Thymus (tissue), 11 donors: ENCODE data around the gene FRMD4B. TPM values are rescaled to one million over a fixed set of nuclear protein-coding genes. Genes with fewer than 3 reads are reported as not detected.

Experiments used
- DNase-seq, 9 donors: peaks; one replicate each; pipeline ENCODE4 v3.0.0-alpha.2; 2013; ENCODE audit warnings: low spot score in 9 of 9, low read depth in 6 of 9, missing footprints in 1 of 9
- H3K27ac ChIP-seq, 2 donors: one replicate each; pipeline ENCODE4 v1.5.1; 2013; ENCODE audit warnings: control low read depth in 1 of 2, low read depth in 1 of 2, low read length in 1 of 2, mild to moderate bottlenecking in 1 of 2, moderate library complexity in 1 of 2
- H3K27me3 ChIP-seq, 2 donors: one replicate each; pipeline ENCODE4 v1.5.1; 2013; ENCODE audit warnings: low read length in 1 of 2; ENCODE audit not compliant: control insufficient read depth in 2 of 2, insufficient read depth in 1 of 2
- H3K36me3 ChIP-seq, 2 donors: one replicate each; pipeline ENCODE4 v1.5.1; 2013; ENCODE audit warnings: low read length in 1 of 2, mild to moderate bottlenecking in 1 of 2, moderate library complexity in 1 of 2; ENCODE audit not compliant: control insufficient read depth in 2 of 2, insufficient read depth in 2 of 2
- H3K4me1 ChIP-seq, 2 donors: one replicate each; pipeline ENCODE4 v1.5.1; 2013; ENCODE audit warnings: low read length in 2 of 2; ENCODE audit not compliant: control insufficient read depth in 2 of 2, insufficient read depth in 2 of 2
- H3K4me3 ChIP-seq, 2 donors: one replicate each; pipeline ENCODE4 v1.5.1; 2013; ENCODE audit warnings: low read length in 2 of 2, control low read depth in 1 of 2, mild to moderate bottlenecking in 1 of 2
- H3K9me3 ChIP-seq, 2 donors: one replicate each; pipeline ENCODE4 v1.5.1; 2013; ENCODE audit warnings: low read length in 1 of 2, mild to moderate bottlenecking in 1 of 2; ENCODE audit not compliant: control insufficient read depth in 2 of 2, insufficient read depth in 1 of 2
- WGBS: extraction: QIAGEN DNeasy Blood & Tissue Kit; methylation state at CpG from one replicate; pipeline ENCODE4 v1.1.7; 2013; 5-methylcytosine and 5-hydroxymethylcytosine counted together
- polyA plus RNA-seq: library from polyadenylated mRNA; stranded (reverse); fragments of 200-250 nt; gene quantifications from one replicate; pipeline ENCODE4 v1.2.3, GENCODE V29; 2013
- total RNA-seq: library from RNA; stranded (reverse); fragments of 120-200 nt; gene quantifications from one replicate; pipeline ENCODE4 v1.2.4, GENCODE V29; 2013
- donor health status: healthy.

FRMD4B gene
- total and polyA plus RNA-seq, 2 donors = 12.8 to 21.7 TPM

DNA sequence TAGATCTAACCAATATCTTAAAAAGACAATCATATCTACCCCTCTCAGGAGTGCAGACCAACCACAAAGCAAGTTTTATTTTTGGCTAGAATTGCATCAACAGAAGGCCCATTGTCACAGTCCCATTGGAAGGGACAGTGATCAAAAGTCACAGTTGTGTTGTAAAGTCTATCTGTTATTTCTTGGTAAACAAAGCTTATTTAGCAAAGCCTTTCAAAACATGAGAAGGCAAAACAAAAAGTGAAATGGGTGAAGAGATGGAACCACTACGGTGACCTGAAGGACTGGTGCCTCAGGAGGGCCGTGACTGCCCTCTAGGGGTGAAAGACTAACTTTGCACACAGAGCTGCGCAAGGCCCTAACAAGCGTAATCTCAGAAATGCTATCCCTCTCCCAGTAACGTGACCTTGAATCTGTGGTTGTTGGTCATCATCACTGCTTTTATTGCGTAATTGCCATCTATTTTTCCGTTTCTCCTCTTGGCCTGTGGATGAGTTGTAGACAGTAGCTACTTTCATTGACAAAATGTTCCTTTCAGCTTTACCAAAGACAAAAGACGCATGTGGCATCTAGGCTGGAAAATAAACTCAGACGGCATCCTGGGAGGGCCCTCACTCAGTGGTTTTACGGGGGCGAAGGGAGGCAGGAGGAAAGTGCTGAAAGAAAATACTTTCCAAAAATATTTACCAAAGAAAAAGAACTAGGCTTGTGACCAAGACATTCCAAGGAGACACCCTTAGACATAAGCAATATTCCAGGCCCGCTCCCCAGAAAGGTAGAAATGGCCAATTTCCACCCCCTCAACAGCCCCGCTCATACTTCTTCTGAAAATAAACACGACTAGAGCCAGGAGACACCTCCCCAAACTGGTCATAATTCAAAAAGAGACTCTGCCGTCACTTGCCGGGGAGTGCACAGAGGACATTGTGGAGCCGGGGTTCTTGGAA lies 79.4 kb downstream of the FRMD4B start:
- DNase-seq = peak in 7 of 9 donors; percentile 66 to 88 (median 74)
- Histone ChIP-seq H3K9me3 (peaks cover 0 to 5% of the 10 kb centered on the region in 2 donors), H3K27me3 (no peaks in the 10 kb centered on the region), H3K27ac (no peak overlapping the region), H3K36me3 (peaks cover 4 to 9% of the 10 kb centered on the region in 2 donors), H3K4me1 (no peaks in the 10 kb centered on the region), H3K4me3 (no peak overlapping the region)
- 59% methylated on average over 17 of the region's 17 CpGs for WGBS

DNA sequence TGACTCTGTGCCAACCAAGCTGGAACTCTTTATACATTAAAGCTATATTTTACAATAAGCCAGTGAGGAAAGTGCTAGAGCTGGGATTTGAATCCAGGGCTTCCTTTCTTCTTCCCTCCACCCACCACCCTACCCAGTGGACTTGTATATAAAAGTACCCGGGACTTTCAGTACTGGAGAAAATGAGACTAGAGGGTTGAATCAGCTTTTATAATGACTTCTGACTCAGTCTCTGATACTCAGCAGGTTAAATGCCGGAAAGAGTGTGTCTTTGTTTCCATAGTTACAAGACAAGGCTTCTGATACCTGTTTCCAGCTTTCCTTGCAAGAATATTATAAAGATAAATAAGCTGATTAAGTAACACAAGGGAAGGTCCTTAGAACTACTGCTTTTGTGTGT lies 80.9 kb downstream of the FRMD4B start:
- WGBS = 97% methylated on average over 2 of the region's 2 CpGs
- no peaks in the 10 kb centered on the region for H3K27me3 ChIP-seq
- peaks cover 4 to 11% of the 10 kb centered on the region in 2 donors for H3K36me3 ChIP-seq
- DNase-seq = no peak
- no peaks in the 10 kb centered on the region for H3K4me1 ChIP-seq
- no peak overlapping the region for H3K4me3 ChIP-seq
- H3K27ac ChIP-seq = no peak overlapping the region
- peaks cover 0 to 5% of the 10 kb centered on the region in 2 donors for H3K9me3 ChIP-seq

DNA sequence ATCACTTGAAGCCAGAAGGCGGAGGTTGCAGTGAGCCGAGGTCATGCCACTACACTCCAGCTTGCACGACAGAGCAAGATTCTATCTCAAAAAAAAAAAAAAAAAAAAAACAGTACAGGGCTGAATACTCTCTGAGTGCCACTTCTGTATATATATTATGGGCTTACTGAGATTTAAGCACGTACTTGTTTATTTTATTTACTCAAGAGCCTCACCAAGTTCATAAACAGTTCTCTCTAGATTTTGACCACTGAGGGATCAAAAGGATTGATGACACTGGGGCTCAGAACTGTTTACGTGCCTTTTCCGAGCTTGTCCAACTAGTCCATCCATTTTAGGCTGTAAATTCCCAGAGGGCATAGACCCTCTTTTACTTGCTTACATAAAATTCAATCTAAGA lies 81.5 kb downstream of the FRMD4B start:
- peaks cover 0 to 5% of the 10 kb centered on the region in 2 donors for H3K9me3 ChIP-seq
- no peaks in the 10 kb centered on the region for H3K27me3 ChIP-seq
- no peaks in the 10 kb centered on the region for H3K4me1 ChIP-seq
- no peak overlapping the region for H3K27ac ChIP-seq
- WGBS = 99% methylated on average over 6 of the region's 6 CpGs
- H3K36me3 ChIP-seq = peaks cover 7 to 8% of the 10 kb centered on the region in 2 donors
- no peak for DNase-seq
- H3K4me3 ChIP-seq = no peak overlapping the region

DNA sequence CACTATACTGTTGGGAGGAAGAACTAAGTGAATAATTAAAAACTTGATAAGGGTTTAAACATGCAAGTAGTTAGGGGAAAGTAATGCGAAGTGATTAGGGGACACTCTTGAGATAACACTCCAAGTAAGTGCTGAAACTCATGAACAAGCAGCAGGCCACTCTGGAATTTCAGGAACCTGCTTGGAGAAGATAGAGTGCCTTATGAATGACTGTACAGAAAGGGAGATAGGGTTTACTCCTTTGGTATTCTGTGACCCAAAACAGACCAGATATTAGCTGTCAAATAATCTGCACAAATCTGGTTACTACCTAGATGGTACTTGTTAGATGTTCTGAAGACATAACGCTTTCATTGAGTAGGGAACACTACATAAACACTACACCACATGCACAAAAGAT lies 85.6 kb downstream of the FRMD4B start:
- Histone ChIP-seq H3K4me1 (no peaks in the 10 kb centered on the region), H3K36me3 (peaks cover 6 to 21% of the 10 kb centered on the region in 2 donors), H3K27ac (no peak overlapping the region), H3K27me3 (no peaks in the 10 kb centered on the region), H3K9me3 (no peaks in the 10 kb centered on the region), H3K4me3 (no peak overlapping the region)
- 98% methylated on average over 2 of the region's 2 CpGs for WGBS
- no peak for DNase-seq

DNA sequence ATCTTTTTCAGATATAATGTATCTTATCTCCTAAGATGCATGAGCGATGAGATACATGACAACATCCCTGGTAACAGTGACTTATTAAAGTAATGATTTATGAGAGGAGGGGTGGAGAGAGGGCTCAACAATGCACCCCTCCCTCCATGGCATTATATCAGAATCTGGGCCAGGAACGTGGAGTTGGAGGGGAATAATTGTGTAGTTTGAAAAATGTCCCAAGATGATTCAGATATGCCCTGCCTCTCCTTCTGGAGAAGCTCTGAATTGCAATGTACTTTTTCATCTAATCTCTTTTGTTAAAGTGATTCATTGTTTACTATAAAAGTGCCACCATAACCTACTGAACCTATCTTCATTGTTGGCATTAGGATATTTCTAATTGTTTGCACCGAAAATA lies 86.5 kb downstream of the FRMD4B start:
- H3K9me3 ChIP-seq = no peaks in the 10 kb centered on the region
- WGBS = 96% methylated on average over 3 of the region's 3 CpGs
- H3K27ac ChIP-seq = no peak overlapping the region
- peaks cover 6 to 25% of the 10 kb centered on the region in 2 donors for H3K36me3 ChIP-seq
- H3K27me3 ChIP-seq = no peaks in the 10 kb centered on the region
- H3K4me3 ChIP-seq = no peak overlapping the region
- peaks cover 0 to 4% of the 10 kb centered on the region in 2 donors for H3K4me1 ChIP-seq
- DNase-seq = no peak

DNA sequence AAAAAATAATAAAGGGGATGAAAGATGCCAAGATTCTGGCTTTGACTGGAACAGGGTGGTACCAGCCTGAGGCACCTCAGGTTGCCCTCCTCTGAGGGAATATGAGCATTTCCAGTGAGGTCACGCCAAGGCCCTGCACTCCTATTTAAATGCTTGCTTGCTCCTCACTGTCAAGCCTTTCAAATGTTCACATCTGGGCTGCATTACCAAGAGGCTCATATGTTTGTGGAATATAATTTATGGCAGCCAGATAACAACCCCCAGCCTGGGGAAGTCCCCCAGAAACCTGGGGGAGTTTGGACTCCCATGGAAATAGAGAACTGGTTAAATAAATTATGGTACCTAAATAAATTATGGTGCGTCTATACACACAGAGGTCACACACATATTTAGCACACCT lies 88.4 kb downstream of the FRMD4B start:
- H3K4me1 ChIP-seq = peaks cover 0 to 4% of the 10 kb centered on the region in 2 donors
- 96% methylated on average over 2 of the region's 2 CpGs for WGBS
- DNase-seq = no peak
- no peak overlapping the region for H3K4me3 ChIP-seq
- no peaks in the 10 kb centered on the region for H3K27me3 ChIP-seq
- H3K36me3 ChIP-seq = peaks cover 6 to 28% of the 10 kb centered on the region in 2 donors
- H3K27ac ChIP-seq = no peak overlapping the region
- H3K9me3 ChIP-seq = no peaks in the 10 kb centered on the region

DNA sequence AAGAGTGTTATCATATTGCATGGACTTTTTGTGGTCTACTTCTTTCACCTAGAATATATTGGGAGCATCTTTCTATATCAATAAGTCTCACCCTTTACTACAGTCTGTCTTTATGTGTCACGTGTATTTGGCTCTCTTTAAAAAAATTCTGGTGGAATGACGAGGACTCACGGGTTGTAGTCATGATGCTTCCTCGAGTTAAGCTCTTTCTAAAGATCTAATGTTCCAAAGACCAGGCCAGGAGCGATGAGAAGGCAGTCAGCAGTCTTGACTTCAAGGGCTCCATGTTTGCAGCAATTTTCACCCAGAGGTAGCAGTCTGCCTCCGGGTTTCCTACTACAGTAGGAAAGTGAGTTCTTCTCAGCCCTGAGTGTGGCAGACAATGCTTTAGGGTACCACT lies 88.9 kb downstream of the FRMD4B start:
- DNase-seq = no peak
- Histone ChIP-seq H3K36me3 (peaks cover 6 to 28% of the 10 kb centered on the region in 2 donors), H3K9me3 (no peaks in the 10 kb centered on the region), H3K4me1 (peaks cover 0 to 4% of the 10 kb centered on the region in 2 donors), H3K4me3 (no peak overlapping the region), H3K27me3 (no peaks in the 10 kb centered on the region), H3K27ac (no peak overlapping the region)
- 95% methylated on average over 6 of the region's 6 CpGs for WGBS

DNA sequence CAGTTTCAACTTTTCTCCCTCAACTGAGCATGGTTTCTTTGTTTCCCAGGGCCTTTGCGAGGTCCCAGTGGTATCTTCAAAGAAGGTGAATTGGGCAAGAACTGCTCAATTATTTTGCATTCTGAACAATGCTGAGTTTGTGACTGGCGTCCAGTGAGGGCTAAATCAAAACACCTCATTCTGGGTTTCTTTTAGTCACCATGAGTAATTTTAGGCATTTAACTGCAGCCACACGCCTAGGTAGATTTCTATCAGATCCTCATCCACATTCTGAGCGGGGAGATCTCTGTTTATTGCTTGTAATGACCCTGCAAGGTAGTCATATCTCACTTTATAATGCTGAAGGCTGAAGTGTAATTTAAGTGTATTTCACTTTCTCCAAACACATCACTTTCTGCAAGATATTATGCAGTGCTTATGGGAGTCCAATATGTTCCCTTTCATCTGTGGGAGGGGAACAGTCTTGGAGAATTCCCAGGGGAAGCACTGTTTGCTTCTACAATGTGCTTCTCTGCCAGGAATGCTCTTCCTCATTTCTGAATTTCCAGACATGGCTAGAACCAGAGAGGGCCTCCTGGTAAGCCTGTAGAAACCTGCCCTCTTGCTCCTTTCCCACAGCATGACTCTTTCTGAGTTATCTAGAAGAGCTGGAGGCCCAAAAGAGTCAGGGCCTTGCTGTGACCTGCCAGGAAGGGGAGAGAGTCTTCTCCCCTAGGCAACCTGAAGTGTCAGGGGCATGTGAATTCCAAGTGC lies 91.7 kb downstream of the FRMD4B start:
- peaks cover 4 to 24% of the 10 kb centered on the region in 2 donors for H3K36me3 ChIP-seq
- H3K9me3 ChIP-seq = no peaks in the 10 kb centered on the region
- H3K27me3 ChIP-seq = no peaks in the 10 kb centered on the region
- peak overlapping the region; percentile 8 to 34 for H3K27ac ChIP-seq
- peak in 1 of 9 donors; percentile 12 for DNase-seq
- H3K4me1 ChIP-seq = peaks cover 0 to 4% of the 10 kb centered on the region in 2 donors
- WGBS = 97% methylated on average over 4 of the region's 4 CpGs
- H3K4me3 ChIP-seq = no peak overlapping the region
